HepG2 (cell line): ENCODE measurements around the gene ADRM1. TPM values are rescaled to one million over a fixed set of nuclear protein-coding genes. Genes with fewer than 3 reads are reported as not detected.

Source experiments
- ATAC-seq: fragments of 200-7000 bp; cut with Tn5 transposase; 3 replicates; pipeline ENCODE4 v1.9.1; 2020; ENCODE audit warnings: mild to moderate bottlenecking, moderate library complexity
- BruUV-seq: library from RNA; stranded (reverse); fragments of 400-500 nt; replicated peaks from 2 replicates; lab custom pipeline; 2021; lab: Mats Ljungman, UMichigan
- CTCF ChIA-PET: fragments of 300-600 bp; formaldehyde crosslinking; extraction: SDS; loops from one replicate; lab custom pipeline; 2021; ENCODE audit warnings: low total read pairs, inconsistent platforms, low intra/inter-chr PET ratio; lab: Yijun Ruan, JAX
- POLR2A ChIA-PET: fragments of 350-600 bp; sonication (Branson Sonifier 250); formaldehyde crosslinking; loops from one replicate; lab custom pipeline; 2020; ENCODE audit warnings: antibody characterized with exemption, inconsistent platforms; lab: Yijun Ruan, JAX
- DNase-seq: peaks from one replicate; pipeline ENCODE4 v3.0.0-alpha.2; 2015; ENCODE audit warnings: low spot score
- FAIRE-seq: peaks from 3 replicates; lab custom pipeline; 2011; peaks lifted over from hg19 to GRCh38; lab: Jason Lieb, UNC
- H2AFZ ChIP-seq: one replicate; pipeline ENCODE4 v1.6.1; 2011; ENCODE audit warnings: low read length, inconsistent platforms
- H3K27ac ChIP-seq: fragments of 300-600 bp; 3 replicates; pipeline ENCODE4 v1.8.0; 2011; ENCODE audit warnings: mixed run types, mild to moderate bottlenecking, mixed read lengths, low read length, inconsistent platforms; ENCODE audit not compliant: insufficient read depth; ENCODE audit errors: extremely low read length
- H3K27me3 ChIP-seq, 2 experiments: fragments of 200-600 bp in 1 of 2; 2 replicates in 1 of 2; 3 replicates in 1 of 2; pipeline versions ENCODE4 v1.6.0 to v1.8.0; 2011; ENCODE audit warnings: low read length in 2 of 2, mild to moderate bottlenecking in 2 of 2, moderate library complexity in 2 of 2, inconsistent platforms in 1 of 2; ENCODE audit not compliant: insufficient read depth in 2 of 2, control insufficient read depth in 1 of 2
- H3K36me3 ChIP-seq, 2 experiments: fragments of 200-600 bp in 1 of 2; replicated peaks in 1 of 2; 2 replicates in 1 of 2; 3 replicates in 1 of 2; pipeline versions ENCODE4 v1.5.1 to v1.8.0; 2011; ENCODE audit warnings: low read length in 2 of 2, inconsistent platforms in 1 of 2; ENCODE audit not compliant: insufficient read depth in 2 of 2, control insufficient read depth in 1 of 2
- H3K4me1 ChIP-seq: 2 replicates; pipeline ENCODE4 v1.5.1; 2012; ENCODE audit warnings: low read length, inconsistent platforms; ENCODE audit not compliant: insufficient read depth
- H3K4me2 ChIP-seq: 2 replicates; pipeline ENCODE4 v1.6.0; 2011; ENCODE audit warnings: low read depth, low read length, inconsistent platforms
- H3K4me3 ChIP-seq, 3 experiments: fragments of 200-600 bp in 1 of 3; sonication (generic), shearing (Covaris generic) in 1 of 3; replicated peaks in 1 of 3; 2 replicates each; pipeline ENCODE4 v1.5.1; 2011 to 2016; ENCODE audit warnings: low read length in 3 of 3, inconsistent platforms in 2 of 3, low read depth in 2 of 3, mild to moderate bottlenecking in 2 of 3, control low read depth in 1 of 3, mixed read lengths in 1 of 3; ENCODE audit not compliant: insufficient read depth in 1 of 3
- H3K79me2 ChIP-seq: one replicate; pipeline ENCODE4 v1.6.1; 2011; ENCODE audit warnings: low read length, inconsistent platforms; ENCODE audit not compliant: insufficient read depth
- H3K9ac ChIP-seq: 2 replicates; pipeline ENCODE4 v1.6.0; 2011; ENCODE audit warnings: mild to moderate bottlenecking, low read depth, low read length, inconsistent platforms; ENCODE audit not compliant: insufficient read depth
- H3K9me3 ChIP-seq: 2 replicates; pipeline ENCODE4 v1.5.1; 2012; ENCODE audit warnings: mild to moderate bottlenecking, low read length
- H4K20me1 ChIP-seq: 2 replicates; pipeline ENCODE4 v1.6.0; 2011; ENCODE audit warnings: inconsistent platforms, mild to moderate bottlenecking, low read length, moderate library complexity; ENCODE audit not compliant: insufficient read depth
- AGO2 ChIP-seq: fragments of 200-400 bp; formaldehyde crosslinking; optimal IDR thresholded peaks from 2 replicates; pipeline ENCODE3; 2017; ENCODE audit warnings: mild to moderate bottlenecking, low read depth, low read length, moderate library complexity
- DPF2 ChIP-seq: sonication (generic); formaldehyde crosslinking; IDR thresholded peaks from 2 replicates; pipeline ENCODE4 v1.4.0; 2020; ENCODE audit warnings: mild to moderate bottlenecking, low read depth, missing genetic modification reagents, borderline replicate concordance
- RAD21 ChIP-seq: fragments of 450-650 bp; formaldehyde crosslinking; IDR thresholded peaks from 2 replicates; pipeline ENCODE4 v1.5.0; 2020; ENCODE audit warnings: mild to moderate bottlenecking
- RBFOX2 ChIP-seq: fragments of 200-400 bp; formaldehyde crosslinking; IDR thresholded peaks from 2 replicates; pipeline ENCODE4 v1.6.1; 2017; ENCODE audit warnings: low read depth, mild to moderate bottlenecking, low read length
- RFXANK ChIP-seq: IDR thresholded peaks from 2 replicates; pipeline ENCODE4 v1.6.1; 2016
- SAP130 ChIP-seq: IDR thresholded peaks from 2 replicates; pipeline ENCODE4 v1.6.1; 2016; ENCODE audit warnings: low read depth
- STAG1 ChIP-seq: sonication (generic); formaldehyde crosslinking; IDR thresholded peaks from 2 replicates; pipeline ENCODE4 v1.4.0; 2020; ENCODE audit warnings: missing genetic modification reagents
- TBX2 ChIP-seq: sonication (generic); formaldehyde crosslinking; IDR thresholded peaks from 2 replicates; pipeline ENCODE4 v1.5.0; 2020; ENCODE audit warnings: missing genetic modification reagents, mild to moderate bottlenecking, borderline replicate concordance
- ZNF552 ChIP-seq: sonication (generic); formaldehyde crosslinking; IDR thresholded peaks from 2 replicates; pipeline ENCODE4 v1.9.0; 2022; ENCODE audit warnings: missing genetic modification reagents, mild to moderate bottlenecking, borderline replicate concordance
- ZNF572 ChIP-seq: sonication (generic); formaldehyde crosslinking; IDR thresholded peaks from 2 replicates; pipeline ENCODE4 v1.5.1; 2020; ENCODE audit warnings: mild to moderate bottlenecking, missing genetic modification reagents
- ZNF713 ChIP-seq: sonication (generic); formaldehyde crosslinking; IDR thresholded peaks from 2 replicates; pipeline ENCODE4 v1.4.0; 2020; ENCODE audit warnings: mild to moderate bottlenecking, missing genetic modification reagents
- ZNF737 ChIP-seq: sonication (generic); formaldehyde crosslinking; IDR thresholded peaks from 2 replicates; pipeline ENCODE4 v1.5.0; 2020; ENCODE audit warnings: missing genetic modification reagents, mild to moderate bottlenecking, borderline replicate concordance
- ZNF788 ChIP-seq: sonication (generic); formaldehyde crosslinking; IDR thresholded peaks from 2 replicates; pipeline ENCODE4 v1.5.0; 2020; ENCODE audit warnings: mild to moderate bottlenecking, missing genetic modification reagents, borderline replicate concordance
- WGBS: methylation state at CpG from one replicate; pipeline ENCODE4 v1.1.6; 2017; ENCODE audit warnings: low lambda C conversion rate; 5-methylcytosine and 5-hydroxymethylcytosine counted together
- in situ Hi-C: cut with HindIII; loops from 2 replicates; pipeline ENCODE4 v1.10.0; 2017; ENCODE audit warnings: low pct_unique_long_range_greater_than_20kb; ENCODE audit not compliant: extremely low pct_ligation_motif_present
- intact Hi-C: fragments of 100-400 bp; cut with micrococcal nuclease; formaldehyde crosslinking; loops from one replicate; pipeline ENCODE4 v1.10.0; 2022; ENCODE audit not compliant: unreplicated experiment
- polyA plus RNA-seq, 8 experiments: library from polyadenylated mRNA; depleted of rRNA in 3 of 8; stranded (reverse) in 7 of 8; unstranded in 1 of 8; fragments of >200 nt; fragmentation: Illumina TruSeq in 4 of 8; extraction: Trizol in 4 of 8; gene quantifications; 2 replicates each; pipeline versions ENCODE4 v1.2.1 to v1.2.3, GENCODE V29; 2011 to 2016; ENCODE audit warnings: low read depth in 4 of 8, missing spikeins in 1 of 8, mixed read lengths in 1 of 8; ENCODE audit not compliant: insufficient read depth in 1 of 8
- total RNA-seq, 5 experiments: library from RNA; depleted of rRNA; stranded (reverse); fragments of >200 nt; fragmentation: Illumina TruSeq; extraction: Trizol; gene quantifications; 2 replicates each; pipeline ENCODE4 v1.2.3, GENCODE V29; 2016; ENCODE audit warnings: low read depth in 1 of 5
- TF ChIP-seq, protein P1 (sequence below): sonication (generic); formaldehyde crosslinking; IDR thresholded peaks from 2 replicates; pipeline ENCODE4 v1.4.0; 2020; ENCODE audit warnings: missing genetic modification reagents
- TF ChIP-seq, protein P2 (sequence below): IDR thresholded peaks from 2 replicates; pipeline ENCODE4 v1.6.1; 2016; ENCODE audit warnings: mild to moderate bottlenecking, missing biosample characterization, missing genetic modification reagents
- TF ChIP-seq, protein P3 (sequence below): sonication (generic); formaldehyde crosslinking; IDR thresholded peaks from 2 replicates; pipeline ENCODE4 v1.5.0; 2020; ENCODE audit warnings: mild to moderate bottlenecking, missing genetic modification reagents, moderate library complexity

Gene ADRM1
- total and polyA plus RNA-seq, 2 of the 13 experiments (the other 11 are each of a cell fraction or from before 2014, with no cell fraction given): 92.9 to 154 TPM

DNA sequence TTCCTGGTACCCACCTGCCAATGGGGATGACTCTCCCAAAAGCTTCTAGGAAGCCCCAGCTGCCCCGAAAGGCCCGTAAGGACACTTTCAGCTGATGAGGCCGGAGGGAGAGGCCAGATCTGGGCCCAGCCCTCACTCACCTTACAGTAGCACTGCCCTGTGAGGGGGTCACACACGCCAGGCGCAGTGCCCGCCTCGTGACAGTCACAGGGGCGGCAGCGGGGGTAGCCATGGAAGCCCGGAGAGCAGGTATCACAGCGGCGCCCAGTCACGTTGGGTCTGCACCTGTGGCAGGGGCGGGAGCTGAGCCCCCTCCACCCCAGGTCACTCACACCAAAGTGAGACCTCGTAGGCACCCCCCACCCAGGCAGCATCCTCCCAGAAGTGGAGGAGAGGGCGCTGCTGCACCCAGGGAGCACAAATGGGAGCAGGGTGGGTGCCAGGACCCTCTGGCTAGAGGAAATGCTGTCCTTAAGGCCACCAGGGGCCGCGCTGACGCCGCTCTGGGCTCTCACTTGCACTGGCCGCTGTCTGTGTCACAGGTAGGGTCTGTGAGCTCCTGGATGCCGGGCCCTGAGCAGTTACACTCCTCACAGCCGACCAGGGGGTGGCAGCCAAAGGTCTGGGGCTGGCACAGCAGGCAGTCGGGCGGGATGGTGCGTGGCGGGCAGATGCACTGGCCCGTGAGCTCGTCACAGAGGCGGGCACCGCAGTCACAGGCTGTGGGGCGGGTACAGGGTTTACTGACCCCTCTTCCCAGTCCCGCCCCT lies 25.1 kb downstream of the ADRM1 start:
- intact Hi-C loops (no loop called here), in situ Hi-C loops (no loop called here)
- peaks cover 71 to 96% of the 10 kb centered on the region in 2 experiments for H3K36me3 ChIP-seq

More for the DNA sequence above, 25.1 kb downstream of the ADRM1 start:
- Histone ChIP-seq H3K4me1 (no peaks in the 10 kb centered on the region), H2AFZ (no peak overlapping the region), H3K27me3 (no peaks in the 10 kb centered on the region), H3K4me3 (no peak overlapping the region), H3K9ac (no peak overlapping the region), H3K79me2 (no peaks in the 10 kb centered on the region), H3K4me2 (no peak overlapping the region), H3K9me3 (no peaks in the 10 kb centered on the region), H4K20me1 (no peaks in the 10 kb centered on the region)
- WGBS: 97% methylated on average over 31 of the region's 33 CpGs
- ATAC-seq: no peak
- no peak for FAIRE-seq
- ChIA-PET CTCF (no interaction called here), POLR2A (interaction anchor here (1.0 kb wide), 1 partner anchor 9 kb away, joined by 3 read pairs; no protein-coding TSS in a partner anchor)
- no peak for DNase-seq
- BruUV-seq: no TSS peak
- TF ChIP-seq TBX2 (CRISPR knock-in tag): 0 out of 2 replicates have a peak, but pooled peaks have one; percentile 17
- TF ChIP-seq ZNF552 (CRISPR knock-in tag): 0 out of 2 replicates have a peak, but pooled peaks have one; percentile 14
- 0 out of 2 replicates have a peak, but pooled peaks have one; percentile 33 for TF ChIP-seq ZNF572 (CRISPR knock-in tag)
- TF ChIP-seq RFXANK (CRISPR knock-in tag): no peak
- no peak for TF ChIP-seq DPF2 (CRISPR knock-in tag)
- no peak for TF ChIP-seq RAD21
- TF ChIP-seq, protein P1, sequence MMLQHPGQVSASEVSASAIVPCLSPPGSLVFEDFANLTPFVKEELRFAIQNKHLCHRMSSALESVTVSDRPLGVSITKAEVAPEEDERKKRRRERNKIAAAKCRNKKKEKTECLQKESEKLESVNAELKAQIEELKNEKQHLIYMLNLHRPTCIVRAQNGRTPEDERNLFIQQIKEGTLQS (CRISPR knock-in tag): no peak
- TF ChIP-seq ZNF788 (CRISPR knock-in tag): 0 out of 2 replicates have a peak, but pooled peaks have one; percentile 15
- TF ChIP-seq ZNF737: no peak
- TF ChIP-seq, protein P2, sequence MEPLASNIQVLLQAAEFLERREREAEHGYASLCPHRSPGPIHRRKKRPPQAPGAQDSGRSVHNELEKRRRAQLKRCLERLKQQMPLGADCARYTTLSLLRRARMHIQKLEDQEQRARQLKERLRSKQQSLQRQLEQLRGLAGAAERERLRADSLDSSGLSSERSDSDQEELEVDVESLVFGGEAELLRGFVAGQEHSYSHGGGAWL (CRISPR knock-in tag): no peak
- TF ChIP-seq STAG1 (CRISPR knock-in tag): 0 out of 2 replicates have a peak, but pooled peaks have one; percentile 3
- peak; percentile 11; the same call in 1 of the 2 replicates for TF ChIP-seq RBFOX2
- TF ChIP-seq ZNF713 (CRISPR knock-in tag): no peak
- TF ChIP-seq, protein P3, sequence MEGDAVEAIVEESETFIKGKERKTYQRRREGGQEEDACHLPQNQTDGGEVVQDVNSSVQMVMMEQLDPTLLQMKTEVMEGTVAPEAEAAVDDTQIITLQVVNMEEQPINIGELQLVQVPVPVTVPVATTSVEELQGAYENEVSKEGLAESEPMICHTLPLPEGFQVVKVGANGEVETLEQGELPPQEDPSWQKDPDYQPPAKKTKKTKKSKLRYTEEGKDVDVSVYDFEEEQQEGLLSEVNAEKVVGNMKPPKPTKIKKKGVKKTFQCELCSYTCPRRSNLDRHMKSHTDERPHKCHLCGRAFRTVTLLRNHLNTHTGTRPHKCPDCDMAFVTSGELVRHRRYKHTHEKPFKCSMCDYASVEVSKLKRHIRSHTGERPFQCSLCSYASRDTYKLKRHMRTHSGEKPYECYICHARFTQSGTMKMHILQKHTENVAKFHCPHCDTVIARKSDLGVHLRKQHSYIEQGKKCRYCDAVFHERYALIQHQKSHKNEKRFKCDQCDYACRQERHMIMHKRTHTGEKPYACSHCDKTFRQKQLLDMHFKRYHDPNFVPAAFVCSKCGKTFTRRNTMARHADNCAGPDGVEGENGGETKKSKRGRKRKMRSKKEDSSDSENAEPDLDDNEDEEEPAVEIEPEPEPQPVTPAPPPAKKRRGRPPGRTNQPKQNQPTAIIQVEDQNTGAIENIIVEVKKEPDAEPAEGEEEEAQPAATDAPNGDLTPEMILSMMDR (CRISPR knock-in tag): peak; percentile 26; the same call in 1 of the 2 replicates
- TF ChIP-seq SAP130 (CRISPR knock-in tag): no peak
- TF ChIP-seq AGO2: peak; percentile 68
- TF ChIP-seq, all 625 proteins: peak for 8
- H3K27ac ChIP-seq: no peak overlapping the region
